ENCODE measurements around the gene LMAN1L.

Gene LMAN1L

DNA sequence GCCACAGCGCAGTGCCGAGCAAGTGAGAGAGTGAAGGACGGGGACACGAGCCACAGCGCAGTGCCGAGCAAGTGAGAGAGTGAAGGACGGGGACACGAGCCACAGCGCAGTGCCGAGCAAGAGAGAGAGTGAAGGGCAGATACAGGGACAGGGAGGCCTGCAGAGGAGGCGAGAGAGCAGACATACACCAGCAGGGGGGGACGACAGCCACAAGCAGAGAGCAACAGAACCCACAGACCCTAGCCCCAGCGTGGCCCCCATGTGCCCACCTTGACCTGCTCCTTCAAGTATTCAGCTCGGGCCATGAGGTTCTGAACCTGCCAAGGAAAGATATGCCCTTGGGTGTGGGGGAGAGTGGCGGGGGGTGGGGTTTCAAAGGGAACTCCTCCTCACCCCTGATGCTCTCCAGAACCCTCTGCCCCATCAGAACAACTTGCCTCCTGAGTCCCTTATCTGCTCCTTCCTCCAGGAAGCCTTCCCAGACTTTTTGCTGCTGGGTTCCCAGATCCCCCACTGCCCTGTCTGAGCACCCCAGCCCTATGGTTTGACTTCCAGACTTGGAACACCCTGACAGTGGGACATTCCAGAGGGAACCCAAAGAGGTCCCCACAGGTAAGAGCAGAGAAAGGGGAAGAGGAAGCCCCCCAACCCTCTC lies 25.0 kb downstream of the LMAN1L start:
- no peak for DNase-seq (ENCODE audit: low spot score)

DNA sequence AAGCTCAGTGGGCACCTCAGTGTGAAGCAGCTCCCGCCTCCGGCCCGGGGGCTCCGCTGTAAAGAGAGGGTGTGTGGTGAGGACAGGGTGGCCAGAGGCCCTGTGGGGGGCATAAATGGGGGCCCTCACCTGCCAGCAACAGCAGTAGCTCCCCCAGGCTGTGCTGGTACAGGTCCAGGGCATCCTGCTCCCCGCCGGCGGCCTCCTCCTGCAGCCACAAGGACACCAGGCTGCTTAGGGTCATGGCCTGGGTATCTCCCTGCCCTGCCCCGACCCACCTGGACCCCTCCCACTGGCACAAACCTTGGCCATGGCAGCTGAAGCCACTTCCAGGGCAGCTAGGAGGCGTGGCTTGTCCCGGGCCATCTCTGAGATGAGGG lies 25.5 kb downstream of the LMAN1L start:
- DNase-seq (ENCODE audit: low spot score) = no peak

DNA sequence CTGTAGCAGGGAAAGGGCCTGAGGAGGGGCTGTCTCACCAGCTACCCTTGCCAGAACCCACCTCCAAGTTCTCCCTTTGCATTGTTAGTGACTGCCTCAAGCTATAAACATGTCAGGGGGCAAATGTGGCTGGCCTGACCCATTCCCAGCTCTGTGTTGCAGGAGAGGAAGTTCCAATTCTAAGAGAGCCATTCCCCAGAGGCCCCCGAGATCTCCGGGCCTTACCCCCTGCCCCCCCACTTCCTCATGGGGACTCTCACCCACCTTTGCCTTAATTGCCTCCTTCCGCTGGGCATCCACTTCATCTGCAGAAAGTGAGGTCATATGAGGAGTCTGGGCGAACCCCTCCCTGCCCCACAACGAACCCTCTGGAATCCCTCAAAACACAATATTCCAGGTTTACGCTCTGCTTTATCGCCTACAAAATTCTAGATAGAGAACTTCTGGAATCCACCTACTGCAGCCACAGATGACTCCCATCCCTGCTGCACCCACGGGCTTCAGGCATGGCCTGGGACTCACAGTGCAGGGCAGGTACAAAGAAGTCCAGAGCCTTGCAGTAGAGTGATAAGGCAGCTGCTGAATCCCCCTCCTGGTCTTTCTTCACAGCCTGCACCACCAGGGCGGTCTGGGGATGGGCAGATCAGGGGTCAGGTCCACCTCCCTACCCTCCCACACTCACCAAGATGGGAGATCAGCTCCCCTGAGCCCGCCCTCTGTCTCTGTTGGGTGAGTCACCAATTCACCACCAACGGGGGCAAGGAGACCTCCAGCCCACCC lies 26.3 kb downstream of the LMAN1L start:
- no peak for DNase-seq (ENCODE audit: low spot score)

DNA sequence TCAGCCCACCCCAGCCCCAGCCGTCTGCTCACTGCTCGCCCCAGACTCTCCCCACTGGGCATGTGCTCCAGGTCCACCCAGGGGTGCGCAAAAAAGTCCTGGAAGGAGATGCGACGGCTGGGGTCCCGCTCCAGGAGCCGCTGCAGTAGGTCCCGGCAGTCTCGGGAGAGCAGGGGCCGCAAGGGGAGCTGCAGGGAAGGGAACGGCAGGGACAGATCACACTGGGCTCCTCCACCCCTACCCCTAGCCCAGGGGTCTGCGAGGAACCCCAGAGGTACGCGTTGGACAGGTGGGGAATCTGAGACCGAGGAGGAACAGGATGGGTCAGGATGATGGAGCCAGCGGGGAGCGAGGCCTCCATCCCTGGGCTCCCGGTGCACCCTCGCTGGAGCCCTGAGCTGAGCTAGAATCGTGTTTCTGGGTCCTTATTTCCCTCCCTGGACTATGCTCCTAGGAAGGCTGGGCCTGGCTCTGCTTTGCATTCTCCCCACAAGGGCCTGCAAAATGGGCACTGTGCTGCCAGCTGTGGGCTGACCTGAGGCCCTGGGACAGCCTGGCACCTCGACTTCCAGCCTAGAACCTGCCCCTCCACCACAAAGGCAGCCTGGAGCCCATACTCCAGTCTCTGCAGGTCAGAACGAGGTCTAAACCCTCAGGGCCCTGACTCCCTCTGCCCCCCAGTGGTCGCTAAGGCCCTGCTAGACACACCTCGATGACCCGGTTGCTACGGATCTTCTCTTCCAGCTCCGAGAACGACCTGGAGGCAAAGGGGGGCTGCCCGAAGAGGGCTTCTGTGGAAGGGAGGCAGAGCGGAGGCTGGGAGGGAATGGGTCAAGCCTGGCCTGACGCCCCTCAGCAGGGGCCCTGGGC lies 27.1 kb downstream of the LMAN1L start:
- no peak for DNase-seq (ENCODE audit: low spot score)

DNA sequence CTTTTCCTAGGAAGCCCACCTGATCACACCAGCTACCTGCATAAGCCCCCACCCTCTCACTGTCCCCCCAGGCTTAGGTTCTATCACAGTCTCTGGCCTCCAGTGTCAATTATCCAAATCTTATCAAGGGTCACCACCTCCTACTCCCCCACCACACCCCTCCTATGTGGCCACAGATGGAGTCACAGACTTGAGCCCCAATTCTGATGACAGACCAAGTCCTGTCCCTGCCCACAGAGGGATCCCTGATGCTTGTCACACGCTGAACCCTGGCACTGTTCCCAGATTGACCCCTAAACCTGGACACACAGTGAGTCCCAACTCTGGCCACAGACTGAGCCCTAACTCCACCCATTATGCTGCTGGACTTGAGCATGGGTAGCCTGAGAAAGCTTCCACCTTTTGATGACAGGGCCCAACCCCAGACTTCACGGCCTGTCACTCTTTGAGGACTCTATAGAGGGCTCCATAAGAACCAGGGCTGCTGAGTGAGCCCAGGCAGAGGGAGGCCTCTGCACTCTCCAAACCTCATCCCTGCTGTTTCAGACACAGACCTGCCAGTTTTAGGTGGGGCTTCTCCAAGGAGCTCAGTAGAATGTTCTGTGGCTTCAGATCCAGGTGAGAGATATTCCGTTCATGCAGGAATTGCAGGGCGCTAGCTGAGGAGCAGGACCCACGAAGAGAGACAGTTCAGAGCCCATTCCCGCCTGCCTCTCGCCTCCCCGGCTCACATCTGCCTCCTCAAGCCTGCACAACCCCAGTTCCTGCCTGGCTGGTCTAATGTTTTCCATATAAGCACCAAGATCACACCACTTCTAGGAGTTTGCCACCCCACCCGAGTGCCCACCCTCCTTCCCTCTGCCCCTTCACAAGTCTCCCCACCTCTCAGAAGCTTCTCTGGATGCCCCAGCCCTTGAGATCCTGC lies 28.5 kb downstream of the LMAN1L start:
- no peak for DNase-seq (ENCODE audit: low spot score)

DNA sequence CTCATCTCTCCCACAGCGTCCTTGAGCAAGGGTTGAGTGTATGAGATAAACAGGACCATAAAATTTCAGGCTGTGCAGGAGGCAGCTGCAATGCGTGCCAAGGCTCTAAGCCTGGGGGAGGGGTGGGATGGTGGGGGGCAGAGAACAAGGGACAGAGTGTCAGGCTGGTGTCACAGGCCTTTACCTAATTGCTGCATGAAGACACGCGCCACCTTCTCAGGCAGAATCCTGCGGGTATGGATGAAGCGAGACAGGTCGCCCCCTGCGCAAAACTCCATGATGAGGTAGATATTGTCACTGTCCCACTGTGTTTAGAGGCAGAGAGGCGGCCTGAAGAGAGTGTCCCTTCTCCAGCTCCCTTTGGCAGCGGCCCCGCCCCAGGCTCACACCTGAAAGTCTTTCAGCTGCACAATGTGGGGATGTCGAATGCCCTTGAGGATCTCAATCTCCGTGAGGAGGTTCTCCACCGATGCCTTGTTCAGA lies 29.3 kb downstream of the LMAN1L start:
- no peak for DNase-seq (ENCODE audit: low spot score)

DNA sequence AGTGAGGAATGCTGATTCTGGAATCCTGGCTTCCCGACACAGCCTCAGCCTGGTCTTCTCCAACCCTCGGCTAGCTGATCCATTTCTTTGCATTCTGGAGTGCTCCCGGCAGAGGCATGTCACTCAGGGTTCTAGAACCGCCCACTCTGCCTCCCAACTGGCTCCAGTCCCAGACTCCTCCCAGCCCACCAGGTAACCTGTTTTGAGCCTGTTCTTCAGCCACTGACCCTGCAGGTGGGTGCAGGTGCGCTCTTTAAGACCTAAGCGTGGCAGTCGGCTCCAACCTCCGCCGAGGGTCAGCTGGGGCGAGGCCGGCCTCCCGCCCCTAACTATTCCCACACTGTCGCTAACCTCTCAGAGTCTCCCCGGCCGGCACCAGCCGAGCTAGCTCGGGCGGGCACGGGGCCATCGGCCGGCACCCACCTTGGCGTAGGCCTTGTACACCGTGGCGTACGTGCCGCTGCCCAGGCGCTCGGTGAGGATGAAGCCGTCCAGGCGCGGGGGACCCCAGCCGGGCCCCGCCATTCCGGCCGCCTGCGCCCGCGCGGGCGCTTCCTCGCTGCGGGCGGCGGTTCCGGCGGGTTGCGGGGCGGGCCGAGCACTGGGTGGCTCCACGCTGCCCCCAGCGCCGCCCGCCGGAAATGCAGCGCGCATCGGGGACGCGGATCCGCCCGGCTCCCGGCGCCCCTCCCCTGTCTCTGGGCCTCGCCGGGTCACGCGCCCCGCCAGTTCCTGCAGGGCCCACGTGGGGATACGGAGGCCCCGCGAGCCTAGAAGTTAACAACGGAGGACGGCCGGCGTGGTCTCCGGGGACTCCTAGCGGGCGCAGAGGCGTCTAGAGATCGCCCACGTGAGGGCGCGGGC lies 30.2 kb downstream of the LMAN1L start, which contains the start of gene ULK3:
ULK3 (minus strand) TSS at position 576 of the 864 bp plus-strand sequence; CDS start at position 525, 51 bp downstream.
- DNase-seq (ENCODE audit: low spot score) = peak; percentile 87

DNA sequence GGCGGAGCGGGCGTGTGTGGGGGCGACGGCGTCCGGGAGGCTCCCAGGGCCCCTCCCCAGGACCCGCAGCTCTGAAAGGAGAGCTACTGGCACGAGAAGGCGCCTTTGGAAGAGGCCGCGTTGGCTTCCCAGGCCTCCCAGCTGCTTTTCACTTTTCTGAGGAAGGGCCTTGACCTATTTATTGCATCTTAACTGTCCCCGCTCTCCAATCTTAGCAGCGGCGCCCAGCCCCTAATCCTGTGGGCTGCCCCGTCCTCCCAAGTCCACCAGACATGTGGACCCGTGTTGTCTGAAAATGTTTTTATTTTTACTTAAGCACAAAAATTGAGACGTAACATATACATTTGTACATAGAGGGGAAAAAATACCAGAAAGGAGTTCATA lies 30.8 kb downstream of the LMAN1L start:
- no peak for DNase-seq (ENCODE audit: low spot score)

DNA sequence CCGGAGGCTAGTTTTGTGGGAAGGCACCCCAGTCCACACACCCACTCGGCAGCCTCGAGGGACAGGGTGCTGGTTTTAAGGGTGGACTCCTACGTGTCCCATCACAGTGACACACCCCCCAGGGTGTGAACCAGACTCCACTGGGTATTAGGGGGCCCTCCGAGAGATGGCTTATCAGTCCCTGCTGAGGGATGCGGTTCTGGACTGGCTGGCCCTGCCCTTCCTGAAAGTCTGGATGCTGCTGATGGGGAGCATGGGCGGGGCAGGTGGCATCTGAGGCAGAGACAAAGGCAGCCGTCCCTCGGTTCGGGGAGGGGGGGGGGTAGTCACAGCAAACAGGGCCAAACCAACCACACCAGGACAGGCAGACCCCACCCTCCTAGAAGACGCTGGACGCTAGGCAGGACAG lies 31.3 kb downstream of the LMAN1L start:
- peak; percentile 26 for DNase-seq (ENCODE audit: low spot score)

DNA sequence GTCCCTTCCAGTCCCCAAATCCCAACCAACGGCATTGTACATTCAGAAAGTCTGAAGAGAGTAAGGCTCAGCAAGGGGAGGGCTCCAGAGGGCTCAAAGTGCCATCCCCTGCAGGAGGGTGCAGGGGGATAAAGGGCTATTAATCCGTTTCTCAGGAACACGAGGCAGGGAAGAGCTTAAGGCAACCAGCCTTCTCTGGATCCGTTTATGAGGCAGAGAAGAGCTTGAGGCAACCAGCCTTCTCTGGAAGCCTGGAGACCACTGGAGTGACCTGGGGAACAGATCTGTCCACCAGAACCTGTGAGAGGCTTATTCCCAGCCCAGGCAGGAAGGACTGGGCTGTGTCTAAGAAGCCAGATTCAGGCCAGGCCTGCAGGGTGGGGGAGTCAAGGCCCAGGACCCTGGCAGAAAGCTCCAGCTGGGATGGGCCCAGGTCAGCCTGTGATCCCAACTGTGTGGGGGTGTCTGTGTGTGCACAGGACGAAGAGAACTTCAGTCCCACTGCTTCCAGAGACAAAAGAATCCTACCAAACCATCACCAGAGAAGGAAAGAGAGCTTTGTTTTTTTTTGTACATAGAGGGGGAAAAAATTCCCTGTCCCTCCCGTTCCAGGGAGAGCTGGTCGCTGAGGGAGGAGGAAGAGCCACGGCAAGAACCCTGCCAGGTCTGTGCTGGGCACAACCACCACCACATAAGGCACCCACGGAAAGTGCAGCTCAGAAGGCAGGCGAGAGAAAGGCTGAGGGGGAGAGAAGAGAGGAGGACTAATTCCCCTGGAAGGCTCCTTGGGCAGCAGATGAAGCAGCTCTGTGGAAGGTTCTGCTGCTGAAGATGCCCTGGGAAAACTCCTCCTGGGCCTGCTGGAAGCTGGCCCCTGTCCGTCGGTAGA lies 31.9 kb downstream of the LMAN1L start:
- DNase-seq (ENCODE audit: low spot score) = no peak

DNA sequence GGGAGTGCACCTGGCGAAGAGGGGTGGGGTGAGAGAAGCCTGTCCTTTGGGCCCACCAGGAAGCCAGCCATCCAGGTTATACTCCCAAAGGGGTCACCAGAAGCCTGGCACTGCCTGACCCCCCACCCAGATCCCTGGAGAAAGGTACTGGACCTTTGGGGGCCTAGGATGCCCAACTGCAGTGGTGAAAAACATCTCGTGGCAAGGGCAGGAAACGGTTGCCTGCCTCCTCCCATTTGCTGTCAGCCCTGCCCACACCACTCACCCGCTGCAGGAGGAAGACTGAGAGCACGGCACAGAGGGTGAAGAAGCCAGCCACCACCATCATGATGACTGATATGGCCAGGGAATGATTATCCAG lies 32.6 kb downstream of the LMAN1L start:
- no peak for DNase-seq (ENCODE audit: low spot score)

DNA sequence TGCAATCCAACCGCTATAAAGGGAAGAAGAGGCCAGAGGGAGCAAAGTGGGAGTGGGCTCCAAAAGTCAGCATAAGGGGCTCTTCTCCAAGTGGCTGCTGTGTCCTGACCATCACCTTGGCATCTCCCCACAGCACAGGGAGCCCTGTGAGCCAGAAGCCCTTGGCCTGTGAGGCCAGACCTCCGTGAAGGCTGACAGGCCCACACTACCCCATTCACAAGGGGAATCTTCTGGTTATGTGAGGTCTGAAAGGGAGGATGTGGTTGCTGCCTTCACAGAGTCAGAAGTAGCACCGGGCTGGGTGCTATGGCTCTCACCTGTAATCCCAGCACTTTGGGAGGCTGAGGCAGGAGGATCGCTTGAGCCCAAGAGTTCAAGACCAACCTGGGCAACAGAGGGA lies 32.9 kb downstream of the LMAN1L start:
- DNase-seq (ENCODE audit: low spot score) = no peak

DNA sequence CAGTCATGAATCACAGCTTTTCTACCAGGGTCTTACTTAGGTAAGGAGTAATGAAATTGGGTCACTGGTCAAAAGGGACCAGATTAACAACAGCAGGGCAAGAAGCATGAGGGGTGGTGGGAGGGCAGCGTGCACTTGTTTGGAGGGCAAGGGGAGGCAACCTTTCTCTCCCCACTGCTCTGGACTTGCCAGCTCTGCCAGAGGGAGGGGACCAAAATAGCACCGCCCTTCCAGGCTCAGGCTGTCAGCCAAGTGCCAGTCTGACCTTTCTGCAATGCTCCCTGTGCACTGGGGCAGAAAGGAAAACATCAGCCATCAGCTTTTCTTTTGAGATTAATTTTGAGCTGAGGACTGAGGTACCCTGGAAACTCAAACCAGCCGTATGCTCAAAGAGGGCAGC lies 34.8 kb downstream of the LMAN1L start:
- no peak for DNase-seq (ENCODE audit: low spot score)

DNA sequence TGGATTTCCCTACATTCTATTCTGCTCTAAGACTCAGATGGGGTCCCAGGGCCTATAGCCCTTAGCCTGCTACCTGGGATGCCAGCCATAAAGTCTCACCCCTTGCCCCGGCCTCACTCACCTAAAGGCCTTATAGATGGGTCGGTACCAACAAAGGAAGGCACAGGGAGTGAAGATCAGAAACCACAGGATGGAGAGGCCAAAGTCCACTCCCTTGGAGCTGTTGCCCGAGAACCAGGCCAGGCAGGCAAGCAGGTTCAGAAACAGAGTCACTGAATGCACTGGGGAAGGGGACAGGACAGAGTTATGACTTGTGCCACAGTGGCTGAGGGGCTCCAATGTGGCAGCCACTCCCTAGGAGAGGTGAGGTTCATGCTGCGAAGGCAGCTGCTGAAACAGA lies 37.8 kb downstream of the LMAN1L start:
- DNase-seq (ENCODE audit: low spot score) = no peak

DNA sequence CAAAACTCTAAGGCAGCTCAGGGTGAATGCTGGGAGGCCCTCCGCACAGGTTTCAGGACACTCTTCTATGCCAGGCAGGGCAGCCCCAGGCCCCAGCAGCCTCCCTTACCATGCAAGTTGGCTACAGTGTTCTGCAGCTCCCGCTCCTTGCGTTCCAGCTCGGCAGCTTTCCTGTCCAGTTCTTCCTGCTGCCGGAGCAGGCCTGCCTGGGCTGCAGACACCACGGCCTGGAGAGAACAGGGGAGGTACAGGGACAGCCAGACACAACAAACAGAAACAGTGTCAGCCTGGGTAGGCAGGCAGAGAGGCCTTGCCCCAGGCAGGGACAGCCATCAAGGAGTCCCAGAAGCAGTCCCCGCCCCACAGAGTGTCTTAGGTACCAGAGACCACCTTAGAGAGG lies 39.3 kb downstream of the LMAN1L start:
- DNase-seq (ENCODE audit: low spot score) = no peak

DNA sequence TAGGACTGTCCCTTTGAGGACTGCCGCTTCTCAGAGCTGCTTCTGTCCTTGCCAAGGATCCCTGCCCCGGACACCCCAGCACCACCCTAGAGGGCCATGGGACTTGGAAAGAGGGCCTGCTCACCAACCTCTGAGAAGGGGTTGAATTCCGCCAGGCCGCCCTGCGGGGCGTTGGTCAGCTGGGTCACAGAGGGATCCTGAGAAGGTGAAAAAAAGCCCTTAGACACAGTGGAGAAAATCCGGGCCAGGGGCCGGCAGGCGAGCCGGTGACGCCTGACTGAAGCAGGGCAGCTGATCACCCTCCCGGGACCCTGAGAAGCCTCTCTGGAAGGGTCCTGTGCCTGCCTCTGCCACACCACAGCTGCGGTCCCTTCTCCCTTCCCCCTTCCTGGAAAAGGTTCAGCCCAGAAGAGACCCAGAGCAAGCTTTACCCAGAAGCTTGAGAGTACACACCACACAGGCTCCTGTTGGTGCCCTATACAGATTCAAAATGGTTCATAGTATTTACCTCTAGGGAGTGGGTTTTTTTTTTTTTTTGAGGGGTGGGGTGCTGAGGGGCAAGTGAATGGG lies 41.9 kb downstream of the LMAN1L start:
- no peak for DNase-seq (ENCODE audit: low spot score)

DNA sequence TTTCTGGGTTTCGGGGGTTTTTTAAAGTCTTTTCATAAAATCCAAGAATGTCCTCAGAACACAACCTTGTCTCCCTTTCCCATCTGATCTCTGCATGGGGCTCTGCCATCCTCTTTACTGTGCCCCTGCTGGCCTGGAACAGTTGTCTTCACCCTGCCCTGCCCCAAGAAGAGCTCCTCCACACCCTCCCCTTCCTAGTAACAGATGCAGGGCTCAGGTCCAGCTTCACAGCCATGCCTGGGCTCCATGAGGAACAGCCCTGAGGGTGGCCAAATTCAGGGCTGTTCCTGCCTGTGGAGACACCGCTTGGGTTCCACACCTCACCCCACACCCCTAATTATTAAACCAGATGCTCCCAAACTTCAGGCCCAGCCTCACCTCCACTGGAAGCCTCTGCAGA lies 43.2 kb downstream of the LMAN1L start:
- no peak for DNase-seq (ENCODE audit: low spot score)

DNA sequence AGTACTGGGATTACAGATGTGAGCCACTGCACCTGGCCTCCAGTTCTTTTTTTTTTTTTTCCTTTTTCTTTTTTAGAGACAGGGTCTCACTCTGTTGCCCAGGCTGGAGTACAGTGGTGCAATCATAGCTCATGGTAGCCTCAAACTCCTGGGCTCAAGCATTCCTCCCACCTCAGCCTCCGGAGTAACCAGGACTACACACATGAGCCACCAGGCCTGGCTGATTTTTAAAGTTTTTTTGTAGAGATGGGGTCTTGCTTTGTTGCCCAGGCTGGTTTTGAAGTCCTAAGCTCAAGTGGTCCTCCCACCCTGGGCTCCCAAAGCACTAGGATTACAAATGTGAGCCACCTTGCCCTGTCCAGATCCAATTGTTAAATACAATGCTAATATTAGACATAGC lies 43.9 kb downstream of the LMAN1L start:
- no peak for DNase-seq (ENCODE audit: low spot score)

DNA sequence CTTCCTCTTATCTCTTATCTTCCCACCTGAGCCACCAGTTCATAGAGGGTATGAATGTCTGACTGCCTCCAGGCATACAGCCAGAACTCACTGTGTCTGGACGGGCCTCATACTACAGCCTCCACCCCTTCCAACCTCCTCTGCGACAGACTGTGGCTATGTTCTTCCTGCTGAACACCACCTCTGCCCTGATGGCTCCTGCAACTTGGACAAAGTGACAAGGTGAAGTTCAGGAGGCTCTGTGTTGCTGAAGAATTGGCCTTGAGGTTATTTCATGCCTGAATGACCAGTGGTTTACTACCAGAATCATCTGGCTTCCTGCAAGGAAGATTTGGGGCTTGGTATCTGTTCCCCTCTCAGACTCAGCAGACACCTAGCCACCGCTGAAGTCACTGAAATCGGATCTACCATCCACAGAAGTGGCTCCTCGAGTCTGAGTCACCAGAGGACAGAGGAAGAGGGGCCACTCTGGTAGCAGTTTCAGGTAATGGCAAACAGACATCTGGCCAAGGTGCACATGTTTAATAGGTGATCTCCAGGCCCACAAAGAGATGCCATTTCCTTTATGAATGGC lies 44.5 kb downstream of the LMAN1L start:
- DNase-seq (ENCODE audit: low spot score) = no peak
